Brain microvascular endothelial cell (primary cell): ENCODE results near the gene PACS1.

Source experiments
- DNase-seq: peaks from one replicate; pipeline ENCODE4 v3.0.0-alpha.2; 2020
- H3K27ac ChIP-seq: fragments of 250-450 bp; sonication (Bioruptor Pico); 2 replicates; pipeline ENCODE4 v1.5.1; 2020; ENCODE audit warnings: mild to moderate bottlenecking, moderate library complexity
- H3K27me3 ChIP-seq: fragments of 250-450 bp; sonication (Bioruptor Pico); replicated peaks from 2 replicates; pipeline ENCODE4 v1.5.1; 2020; ENCODE audit warnings: mild to moderate bottlenecking
- H3K36me3 ChIP-seq: fragments of 250-450 bp; sonication (Bioruptor Pico); replicated peaks from 2 replicates; pipeline ENCODE4 v1.5.1; 2020; ENCODE audit warnings: mild to moderate bottlenecking
- H3K4me3 ChIP-seq: 2 replicates; pipeline ENCODE4 v1.5.1; 2011; ENCODE audit warnings: low read depth, mild to moderate bottlenecking, control low read depth, low read length, moderate library complexity
- in situ Hi-C: cut with HindIII; loops from 2 replicates; pipeline ENCODE4 v1.10.0; 2017; ENCODE audit warnings: low sequenced_read_pairs, low pct_ligation_motif_present
- TF ChIP-seq, protein P1 (sequence below): IDR thresholded peaks from 2 replicates; pipeline ENCODE4 v1.5.1; 2011; ENCODE audit warnings: low read depth, mild to moderate bottlenecking, moderate library complexity, low read length, control low read depth, inconsistent platforms; ENCODE audit errors: missing control alignments

PACS1 gene

GRCh38 chr11:66264383-66264782, 194.3 kb downstream of the PACS1 start:
- TF ChIP-seq, protein P1, sequence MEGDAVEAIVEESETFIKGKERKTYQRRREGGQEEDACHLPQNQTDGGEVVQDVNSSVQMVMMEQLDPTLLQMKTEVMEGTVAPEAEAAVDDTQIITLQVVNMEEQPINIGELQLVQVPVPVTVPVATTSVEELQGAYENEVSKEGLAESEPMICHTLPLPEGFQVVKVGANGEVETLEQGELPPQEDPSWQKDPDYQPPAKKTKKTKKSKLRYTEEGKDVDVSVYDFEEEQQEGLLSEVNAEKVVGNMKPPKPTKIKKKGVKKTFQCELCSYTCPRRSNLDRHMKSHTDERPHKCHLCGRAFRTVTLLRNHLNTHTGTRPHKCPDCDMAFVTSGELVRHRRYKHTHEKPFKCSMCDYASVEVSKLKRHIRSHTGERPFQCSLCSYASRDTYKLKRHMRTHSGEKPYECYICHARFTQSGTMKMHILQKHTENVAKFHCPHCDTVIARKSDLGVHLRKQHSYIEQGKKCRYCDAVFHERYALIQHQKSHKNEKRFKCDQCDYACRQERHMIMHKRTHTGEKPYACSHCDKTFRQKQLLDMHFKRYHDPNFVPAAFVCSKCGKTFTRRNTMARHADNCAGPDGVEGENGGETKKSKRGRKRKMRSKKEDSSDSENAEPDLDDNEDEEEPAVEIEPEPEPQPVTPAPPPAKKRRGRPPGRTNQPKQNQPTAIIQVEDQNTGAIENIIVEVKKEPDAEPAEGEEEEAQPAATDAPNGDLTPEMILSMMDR = no peak
- no peak overlapping the region for H3K27ac ChIP-seq
- peaks cover 25% of the 10 kb centered on the region for H3K36me3 ChIP-seq
- in situ Hi-C loops = no loop called here
- no peak for DNase-seq
- H3K27me3 ChIP-seq = no peaks in the 10 kb centered on the region
- H3K4me3 ChIP-seq = no peak overlapping the region

DNA sequence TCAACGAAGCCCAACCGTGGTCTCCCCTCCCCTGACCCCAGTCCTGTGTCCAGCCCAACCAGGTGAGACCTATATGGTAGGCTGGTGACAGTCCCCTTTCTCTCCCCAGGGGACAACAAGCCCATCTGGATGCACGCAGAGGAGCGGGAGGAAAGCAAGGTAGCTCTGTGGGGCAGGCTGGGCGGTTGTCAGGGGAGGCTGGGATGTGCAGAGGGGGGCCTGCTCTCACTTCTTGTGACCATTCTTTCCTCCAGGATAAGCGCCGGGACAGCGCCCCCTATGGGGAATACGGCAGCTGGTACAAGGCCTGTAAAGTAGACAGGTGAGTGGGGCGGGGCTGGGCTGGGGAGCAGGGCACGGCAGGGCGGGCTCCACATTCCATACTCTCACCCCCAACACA, 194.8 kb downstream of the PACS1 start:
- TF ChIP-seq, protein P1 = peak; percentile 65
- H3K27ac ChIP-seq = no peak overlapping the region
- no peak for DNase-seq
- in situ Hi-C loops = no loop called here
- no peak overlapping the region for H3K4me3 ChIP-seq
- peaks cover 21% of the 10 kb centered on the region for H3K36me3 ChIP-seq
- H3K27me3 ChIP-seq = no peaks in the 10 kb centered on the region

DNA sequence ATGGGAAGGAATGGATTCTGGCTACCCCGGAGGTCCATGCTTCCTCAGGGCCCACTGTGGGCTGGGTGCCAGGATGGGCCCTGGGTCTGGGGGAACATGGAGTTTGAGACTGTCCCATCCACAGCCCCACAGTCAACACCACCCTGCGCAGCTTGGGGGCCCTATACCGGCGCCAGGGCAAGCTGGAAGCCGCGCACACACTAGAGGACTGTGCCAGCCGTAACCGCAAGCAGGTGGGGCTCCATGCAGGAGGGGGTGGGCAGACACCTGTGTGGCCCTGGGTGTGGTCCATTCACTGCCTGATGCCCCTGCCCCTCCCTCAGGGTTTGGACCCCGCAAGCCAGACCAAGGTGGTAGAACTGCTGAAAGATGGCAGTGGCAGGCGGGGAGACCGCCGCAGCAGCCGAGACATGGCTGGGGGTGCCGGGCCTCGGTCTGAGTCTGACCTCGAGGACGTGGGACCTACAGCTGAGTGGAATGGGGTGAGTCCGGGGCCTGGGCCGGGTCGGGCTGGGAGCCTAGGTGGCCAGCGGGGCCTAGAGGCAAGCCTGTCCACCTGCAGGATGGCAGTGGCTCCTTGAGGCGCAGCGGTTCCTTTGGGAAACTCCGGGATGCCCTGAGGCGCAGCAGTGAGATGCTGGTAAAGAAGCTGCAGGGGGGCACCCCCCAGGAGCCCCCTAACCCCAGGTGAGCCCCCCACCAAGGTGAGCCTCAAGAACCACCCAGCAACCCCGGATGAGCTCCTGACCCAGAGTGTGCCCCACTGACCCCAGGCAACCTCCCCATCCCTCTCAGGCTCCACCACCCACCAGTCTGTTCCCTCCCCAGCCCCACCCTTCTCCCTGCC, 195.7 kb downstream of the PACS1 start:
- H3K27me3 ChIP-seq = no peaks in the 10 kb centered on the region
- no peak overlapping the region for H3K4me3 ChIP-seq
- in situ Hi-C loops = no loop called here
- no peak overlapping the region for H3K27ac ChIP-seq
- no peak for DNase-seq
- peaks cover 21% of the 10 kb centered on the region for H3K36me3 ChIP-seq
- TF ChIP-seq, protein P1 = no peak

DNA sequence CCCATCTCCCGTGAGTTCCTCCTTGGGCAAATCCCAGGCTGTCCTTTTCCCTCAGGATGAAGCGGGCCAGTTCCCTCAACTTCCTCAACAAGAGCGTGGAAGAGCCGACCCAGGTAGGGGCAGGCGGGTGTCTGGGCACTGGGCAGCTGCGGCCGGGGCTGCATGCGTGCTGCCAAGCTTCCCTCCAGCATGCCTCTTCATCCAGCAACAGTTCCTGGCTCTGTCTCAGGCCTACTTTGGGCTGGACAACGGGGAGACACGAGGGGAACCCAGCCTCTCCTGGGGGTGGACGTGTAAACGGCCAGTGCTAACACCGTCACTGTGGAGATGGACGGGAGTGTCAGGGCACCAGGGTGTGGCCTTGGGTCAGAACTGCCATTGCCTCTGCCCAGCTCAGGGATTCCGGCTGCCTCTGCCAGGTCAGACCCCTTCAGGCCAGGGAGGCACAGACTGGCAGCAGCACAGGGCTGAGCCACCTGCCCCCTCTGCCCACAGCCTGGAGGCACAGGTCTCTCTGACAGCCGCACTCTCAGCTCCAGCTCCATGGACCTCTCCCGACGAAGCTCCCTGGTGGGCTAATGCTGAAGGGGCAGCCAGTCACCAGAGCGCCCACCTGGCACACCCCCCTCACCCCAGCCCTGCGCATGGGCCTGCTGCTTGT, 196.4 kb downstream of the PACS1 start:
- TF ChIP-seq, protein P1 = no peak
- DNase-seq = no peak
- in situ Hi-C loops = no loop called here
- H3K36me3 ChIP-seq = peaks cover 20% of the 10 kb centered on the region
- peak overlapping the region; percentile 95 for H3K4me3 ChIP-seq
- no peak overlapping the region for H3K27ac ChIP-seq
- no peaks in the 10 kb centered on the region for H3K27me3 ChIP-seq

- Histone ChIP-seq H3K27ac (peak overlapping the region; percentile 79), H3K27me3 (no peaks in the 10 kb centered on the region)
- TF ChIP-seq, protein P1 = peak; percentile 28
Observed at GRCh38 chr11:66267039-66267378, 196.9 kb downstream of the PACS1 start.

More at GRCh38 chr11:66267039-66267378, 196.9 kb downstream of the PACS1 start:
- H3K4me3 ChIP-seq = peak overlapping the region; percentile 95
- DNase-seq = no peak
- in situ Hi-C loops = no loop called here
- peaks cover 18% of the 10 kb centered on the region for H3K36me3 ChIP-seq
